HEK293 (cell line): ENCODE results near the gene DPY19L2.
"Not testable (repeated sequence)": the region's sequence is repeated elsewhere in the genome, so short reads cannot be mapped to it uniquely, and the experiment has no call there.

ENCODE experiments used
- IKZF3 ChIP-seq: fragments of 450-650 bp; IDR thresholded peaks from 2 replicates; pipeline ENCODE4 v1.5.0; 2018; ENCODE audit warnings: missing biosample characterization, mild to moderate bottlenecking, missing genetic modification characterization, moderate library complexity
- SETDB1 ChIP-seq: IDR thresholded peaks from one replicate; pipeline ENCODE4 v1.6.1; 2017; ENCODE audit warnings: mild to moderate bottlenecking, low read length, moderate library complexity, mixed read lengths; ENCODE audit not compliant: insufficient read length
- YY1 ChIP-seq: fragments of 450-650 bp; formaldehyde crosslinking; IDR thresholded peaks from 2 replicates; pipeline ENCODE4 v1.5.1; 2018; ENCODE audit warnings: missing biosample characterization, missing genetic modification characterization
- ZFP41 ChIP-seq: fragments of 450-650 bp; formaldehyde crosslinking; IDR thresholded peaks from 2 replicates; pipeline ENCODE4 v1.5.1; 2016; ENCODE audit warnings: missing biosample characterization, missing genetic modification characterization, borderline replicate concordance
- ZNF121 ChIP-seq: fragments of 450-650 bp; formaldehyde crosslinking; IDR thresholded peaks from 2 replicates; pipeline ENCODE4 v1.5.1; 2016; ENCODE audit warnings: missing biosample characterization, missing genetic modification characterization
- ZNF302 ChIP-seq: fragments of 450-650 bp; formaldehyde crosslinking; IDR thresholded peaks from 2 replicates; pipeline ENCODE4 v1.5.1; 2016; ENCODE audit warnings: missing biosample characterization, missing genetic modification characterization, low read depth
- TF ChIP-seq, protein P1 (sequence below): fragments of 450-650 bp; formaldehyde crosslinking; IDR thresholded peaks from 2 replicates; pipeline ENCODE4 v1.5.1; 2016; ENCODE audit warnings: missing biosample characterization, missing genetic modification characterization
- TF ChIP-seq, protein P2 (sequence below): fragments of 450-650 bp; formaldehyde crosslinking; IDR thresholded peaks from 2 replicates; pipeline ENCODE4 v1.5.1; 2016; ENCODE audit warnings: missing biosample characterization, missing genetic modification characterization

DNA sequence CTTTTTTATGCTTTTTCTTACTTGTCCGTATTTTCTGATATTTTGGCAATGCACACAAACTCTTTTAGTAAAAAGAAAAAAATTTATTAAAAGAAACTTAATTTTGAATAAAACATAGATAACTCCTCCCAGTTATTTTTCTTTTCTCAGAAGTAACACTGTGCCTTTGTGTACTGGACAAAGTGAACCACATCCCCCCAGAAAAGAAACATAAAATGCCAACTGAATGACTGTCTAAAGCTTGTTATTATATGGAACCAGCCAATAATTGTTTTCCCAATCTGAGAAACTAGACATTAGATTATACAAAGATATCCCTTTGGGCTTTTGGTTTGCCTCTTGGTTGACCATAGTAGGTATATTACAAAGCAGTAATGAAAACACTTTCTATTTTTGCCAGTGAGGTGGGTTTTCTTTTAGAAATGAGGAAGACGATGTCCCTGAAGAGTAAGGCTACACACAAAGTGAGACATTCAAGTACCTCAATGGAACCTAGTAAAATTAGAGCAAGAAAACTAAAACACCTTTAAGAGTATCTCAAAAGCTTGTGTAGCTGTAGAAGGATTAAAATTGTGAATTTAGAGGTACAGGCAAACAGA is 44.2 kb upstream of the DPY19L2 start:
- TF ChIP-seq, protein P1, sequence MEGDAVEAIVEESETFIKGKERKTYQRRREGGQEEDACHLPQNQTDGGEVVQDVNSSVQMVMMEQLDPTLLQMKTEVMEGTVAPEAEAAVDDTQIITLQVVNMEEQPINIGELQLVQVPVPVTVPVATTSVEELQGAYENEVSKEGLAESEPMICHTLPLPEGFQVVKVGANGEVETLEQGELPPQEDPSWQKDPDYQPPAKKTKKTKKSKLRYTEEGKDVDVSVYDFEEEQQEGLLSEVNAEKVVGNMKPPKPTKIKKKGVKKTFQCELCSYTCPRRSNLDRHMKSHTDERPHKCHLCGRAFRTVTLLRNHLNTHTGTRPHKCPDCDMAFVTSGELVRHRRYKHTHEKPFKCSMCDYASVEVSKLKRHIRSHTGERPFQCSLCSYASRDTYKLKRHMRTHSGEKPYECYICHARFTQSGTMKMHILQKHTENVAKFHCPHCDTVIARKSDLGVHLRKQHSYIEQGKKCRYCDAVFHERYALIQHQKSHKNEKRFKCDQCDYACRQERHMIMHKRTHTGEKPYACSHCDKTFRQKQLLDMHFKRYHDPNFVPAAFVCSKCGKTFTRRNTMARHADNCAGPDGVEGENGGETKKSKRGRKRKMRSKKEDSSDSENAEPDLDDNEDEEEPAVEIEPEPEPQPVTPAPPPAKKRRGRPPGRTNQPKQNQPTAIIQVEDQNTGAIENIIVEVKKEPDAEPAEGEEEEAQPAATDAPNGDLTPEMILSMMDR (tag by site-specific recombination): not testable (repeated sequence)
- TF ChIP-seq SETDB1; ZFP41 (tag by site-specific recombination); ZNF302 (tag by site-specific recombination); ZNF121 (tag by site-specific recombination); YY1 (tag by site-specific recombination); IKZF3 (tag by site-specific recombination): not testable (repeated sequence)
- TF ChIP-seq, protein P2, sequence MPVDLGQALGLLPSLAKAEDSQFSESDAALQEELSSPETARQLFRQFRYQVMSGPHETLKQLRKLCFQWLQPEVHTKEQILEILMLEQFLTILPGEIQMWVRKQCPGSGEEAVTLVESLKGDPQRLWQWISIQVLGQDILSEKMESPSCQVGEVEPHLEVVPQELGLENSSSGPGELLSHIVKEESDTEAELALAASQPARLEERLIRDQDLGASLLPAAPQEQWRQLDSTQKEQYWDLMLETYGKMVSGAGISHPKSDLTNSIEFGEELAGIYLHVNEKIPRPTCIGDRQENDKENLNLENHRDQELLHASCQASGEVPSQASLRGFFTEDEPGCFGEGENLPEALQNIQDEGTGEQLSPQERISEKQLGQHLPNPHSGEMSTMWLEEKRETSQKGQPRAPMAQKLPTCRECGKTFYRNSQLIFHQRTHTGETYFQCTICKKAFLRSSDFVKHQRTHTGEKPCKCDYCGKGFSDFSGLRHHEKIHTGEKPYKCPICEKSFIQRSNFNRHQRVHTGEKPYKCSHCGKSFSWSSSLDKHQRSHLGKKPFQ (tag by site-specific recombination): not testable (repeated sequence)
